Measurements from ENCODE around the gene SETD2.

DNA sequence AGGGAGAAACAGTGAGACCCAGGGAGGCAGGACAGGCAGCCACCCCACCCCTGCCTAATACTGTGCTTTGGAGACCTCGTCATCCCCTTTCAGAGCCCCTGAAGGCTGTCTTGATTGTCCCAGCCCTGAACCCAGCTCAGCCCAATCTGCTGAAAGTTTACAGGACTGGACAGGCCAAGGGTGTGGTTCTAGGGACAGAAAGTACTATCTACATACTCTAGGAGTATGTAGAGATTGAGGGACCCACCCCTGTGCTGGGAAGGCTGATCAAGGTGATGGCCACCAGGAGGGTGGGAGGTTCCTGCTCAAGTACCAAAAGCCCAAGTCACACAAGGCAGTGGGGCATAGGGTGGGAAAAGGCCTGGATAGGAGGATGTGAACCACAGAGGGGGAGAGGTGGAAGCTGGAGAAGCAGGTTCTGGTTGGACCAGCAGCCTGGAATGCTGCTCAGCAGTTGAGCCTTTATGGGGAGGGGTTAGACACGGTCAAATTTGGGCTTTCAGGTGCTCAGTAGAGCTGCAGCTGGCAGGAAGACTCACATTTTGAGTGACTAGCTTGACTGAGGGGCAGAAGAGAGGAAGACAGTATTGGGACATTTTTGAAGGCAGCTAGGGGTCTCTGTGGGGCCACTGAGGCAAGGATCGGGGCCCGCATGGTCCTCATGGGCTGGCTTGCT lies 177.7 kb downstream of the SETD2 start:
- TF ChIP-seq, protein P1, sequence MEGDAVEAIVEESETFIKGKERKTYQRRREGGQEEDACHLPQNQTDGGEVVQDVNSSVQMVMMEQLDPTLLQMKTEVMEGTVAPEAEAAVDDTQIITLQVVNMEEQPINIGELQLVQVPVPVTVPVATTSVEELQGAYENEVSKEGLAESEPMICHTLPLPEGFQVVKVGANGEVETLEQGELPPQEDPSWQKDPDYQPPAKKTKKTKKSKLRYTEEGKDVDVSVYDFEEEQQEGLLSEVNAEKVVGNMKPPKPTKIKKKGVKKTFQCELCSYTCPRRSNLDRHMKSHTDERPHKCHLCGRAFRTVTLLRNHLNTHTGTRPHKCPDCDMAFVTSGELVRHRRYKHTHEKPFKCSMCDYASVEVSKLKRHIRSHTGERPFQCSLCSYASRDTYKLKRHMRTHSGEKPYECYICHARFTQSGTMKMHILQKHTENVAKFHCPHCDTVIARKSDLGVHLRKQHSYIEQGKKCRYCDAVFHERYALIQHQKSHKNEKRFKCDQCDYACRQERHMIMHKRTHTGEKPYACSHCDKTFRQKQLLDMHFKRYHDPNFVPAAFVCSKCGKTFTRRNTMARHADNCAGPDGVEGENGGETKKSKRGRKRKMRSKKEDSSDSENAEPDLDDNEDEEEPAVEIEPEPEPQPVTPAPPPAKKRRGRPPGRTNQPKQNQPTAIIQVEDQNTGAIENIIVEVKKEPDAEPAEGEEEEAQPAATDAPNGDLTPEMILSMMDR (IDR thresholded peaks at IDR 0.05; ENCODE audit: low read depth, low read length), result no peak
- TF ChIP-seq POLR2A (IDR thresholded peaks at IDR 0.05; ENCODE audit: extremely low read depth, insufficient read length), result no peak
- no peak for TF ChIP-seq MYC (IDR thresholded peaks at IDR 0.05; ENCODE audit: low read depth, low read length)

Data from NB4 (cell line).